ENCODE data around the gene ADAMTS2. TPM values are rescaled to one million over a fixed set of nuclear protein-coding genes. Genes with fewer than 3 reads are reported as not detected.
A peak's percentile ranks its signal among the peaks of the same experiment; 100 is the strongest.

The ADAMTS2 gene
- total RNA-seq, 1 experiment from 2014 or later: 3.9 TPM

DNA sequence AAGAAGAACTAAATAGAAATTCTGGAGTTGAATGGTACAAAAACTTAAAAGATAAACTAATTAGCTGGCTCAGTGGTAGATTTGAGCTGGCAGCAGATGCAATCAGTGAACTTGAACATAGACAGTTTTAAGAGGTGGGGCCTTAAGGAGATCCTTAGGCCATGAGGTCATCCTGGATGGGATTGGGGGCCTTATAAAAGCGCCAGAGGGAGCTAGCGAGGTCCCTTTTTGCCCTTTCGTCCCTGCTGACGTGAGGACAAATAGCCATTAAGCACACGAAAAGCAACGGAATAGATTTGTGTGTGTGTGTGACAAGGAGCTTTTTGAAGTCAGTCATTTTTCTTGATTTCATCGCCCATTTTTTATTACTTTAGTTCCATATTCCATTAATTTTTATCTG lies 201.8 kb downstream of the ADAMTS2 start:
- H3K4me1 ChIP-seq (ENCODE audit: control insufficient read depth in 1 of 2, insufficient read depth in 2 of 2, low read length in 2 of 2): no peaks in the 10 kb centered on the region
- no peaks in the 10 kb centered on the region for H3K9me3 ChIP-seq (ENCODE audit: control insufficient read depth in 1 of 2, insufficient read depth in 1 of 2, low read depth in 1 of 2, low read length in 2 of 2)
- no peak overlapping the region for H3K4me2 ChIP-seq (ENCODE audit: low read length)
- DNase-seq (ENCODE audit: low read depth, low spot score) (peak; percentile 36), ATAC-seq (peak; percentile 88)
- H2AFZ ChIP-seq (ENCODE audit: low read depth, low read length, poor library complexity, severe bottlenecking): no peak overlapping the region
- intact Hi-C loops (cut with micrococcal nuclease): no loop called here
- no peaks in the 10 kb centered on the region for H3K27me3 ChIP-seq (ENCODE audit: insufficient read depth, low read length)
- CTCF ChIA-PET: no interaction called here
- no peaks in the 10 kb centered on the region for H3K36me3 ChIP-seq (ENCODE audit: control insufficient read depth in 1 of 2, insufficient read depth in 2 of 2, low read length in 2 of 2)
- no peaks in the 10 kb centered on the region for H3K79me2 ChIP-seq (ENCODE audit: insufficient read depth, low read length)
- POLR2A ChIA-PET: no interaction called here
- RAD21 ChIA-PET (ENCODE audit: low non-redundant PET in 1 of 2, low total read pairs in 2 of 2, uncharacterized antibody in 2 of 2, unreplicated experiment in 2 of 2): interaction anchor here in 1 of 2 experiments (0.7 to 1.2 kb wide), 2 partner anchors 17 to 350 kb away, joined by 4 to 6 read pairs; no protein-coding TSS in a partner anchor
- TF ChIP-seq RAD21 (IDR thresholded peaks at IDR 0.05; ENCODE audit: low read depth) (peak; percentile 30), CBX3 (IDR thresholded peaks at IDR 0.05; ENCODE audit: low read depth) (no peak), SP1 (IDR thresholded peaks at IDR 0.05; ENCODE audit: low read depth) (no peak), POLR2AphosphoS5 (IDR thresholded peaks at IDR 0.05; ENCODE audit: low read depth, low read length) (no peak), EZH2 (IDR thresholded peaks at IDR 0.05) (no peak), TCF7L2 (IDR thresholded peaks at IDR 0.05; ENCODE audit: borderline replicate concordance, extremely low read depth, insufficient read depth, insufficient read length) (no peak), SIN3A (IDR thresholded peaks at IDR 0.05; ENCODE audit: low read depth) (no peak), CTCF (IDR thresholded peaks at IDR 0.05 in 2 of 3, conservative IDR thresholded peaks at IDR 0.05 in 1 of 3; ENCODE audit: borderline replicate concordance in 1 of 3, insufficient read depth in 1 of 3, low read depth in 2 of 3, low read length in 2 of 3) (peak in 2 of 3 experiments; percentile 39 to 45; a peak in 3 of 6 replicates), SRF (IDR thresholded peaks at IDR 0.05; ENCODE audit: low read depth) (no peak), ELF1 (IDR thresholded peaks at IDR 0.05; ENCODE audit: borderline replicate concordance, low read depth) (no peak)
- TF ChIP-seq, protein P1, sequence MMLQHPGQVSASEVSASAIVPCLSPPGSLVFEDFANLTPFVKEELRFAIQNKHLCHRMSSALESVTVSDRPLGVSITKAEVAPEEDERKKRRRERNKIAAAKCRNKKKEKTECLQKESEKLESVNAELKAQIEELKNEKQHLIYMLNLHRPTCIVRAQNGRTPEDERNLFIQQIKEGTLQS (IDR thresholded peaks at IDR 0.05): no peak
- H3K9ac ChIP-seq (ENCODE audit: low read length): no peak overlapping the region
- H4K20me1 ChIP-seq (ENCODE audit: insufficient read depth): no peaks in the 10 kb centered on the region
- H3K27ac ChIP-seq (ENCODE audit: low read depth, low read length): no peak overlapping the region
- no peak overlapping the region for H3K4me3 ChIP-seq (replicated peaks in 1 of 2; ENCODE audit: low read depth in 1 of 2, low read length in 2 of 2)
- no peaks in the 10 kb centered on the region for H3K9me2 ChIP-seq (ENCODE audit: insufficient read depth)
- BruUV-seq (replicated peaks): no TSS peak

All from HCT116 (cell line).